NCI-H2227 (cell line): ENCODE results near the gene AUTS2.

ENCODE experiments used
- DNase-seq: peaks from one replicate; lab custom pipeline; 2025; ENCODE audit not compliant: unreplicated experiment; lab: John Stamatoyannopoulos, UW

AUTS2 gene

GRCh38 chr7:70215491-70215890, 617.2 kb downstream of the AUTS2 start:
- DNase-seq: no peak

DNA sequence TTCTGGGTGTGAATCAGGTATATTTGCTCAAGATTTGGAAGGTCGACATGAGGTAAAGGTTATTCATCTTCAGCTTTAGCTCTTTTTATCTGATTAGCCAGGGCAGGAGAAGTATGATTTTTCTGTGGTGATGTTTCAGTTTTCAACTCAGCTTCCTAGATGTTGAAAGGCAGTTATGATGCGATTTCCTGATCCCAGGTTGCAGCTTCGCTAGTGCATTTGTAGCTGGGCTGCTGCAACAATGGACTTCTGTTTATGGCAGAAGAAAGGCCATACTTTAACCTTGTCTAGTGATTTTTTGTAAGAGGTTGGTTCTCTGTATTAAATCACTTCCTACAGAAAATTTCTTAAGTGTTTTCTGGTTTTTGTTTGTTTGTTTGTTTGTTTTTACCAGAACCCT, 619.3 kb downstream of the AUTS2 start:
- no peak for DNase-seq

GRCh38 chr7:70218006-70218405, 619.7 kb downstream of the AUTS2 start:
- DNase-seq: no peak

DNA sequence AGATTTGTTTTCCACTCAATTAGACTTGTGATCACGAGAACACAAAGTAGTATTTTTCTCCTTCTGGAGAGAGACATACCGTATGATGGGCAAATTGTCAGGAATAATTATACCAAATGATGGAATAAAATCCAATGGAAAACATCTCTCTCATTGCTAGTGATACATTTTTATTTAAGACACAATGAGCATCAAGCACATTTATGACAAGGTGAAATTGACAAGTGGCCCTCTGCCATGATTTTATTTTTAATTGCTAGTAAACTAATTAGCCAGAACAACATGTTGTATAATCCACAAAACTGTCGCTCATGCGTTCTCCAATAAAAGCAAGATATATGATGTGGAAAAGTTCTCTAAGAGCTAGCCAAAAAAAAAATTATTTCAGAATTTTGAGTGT, 620.8 kb downstream of the AUTS2 start:
- DNase-seq: no peak

DNA sequence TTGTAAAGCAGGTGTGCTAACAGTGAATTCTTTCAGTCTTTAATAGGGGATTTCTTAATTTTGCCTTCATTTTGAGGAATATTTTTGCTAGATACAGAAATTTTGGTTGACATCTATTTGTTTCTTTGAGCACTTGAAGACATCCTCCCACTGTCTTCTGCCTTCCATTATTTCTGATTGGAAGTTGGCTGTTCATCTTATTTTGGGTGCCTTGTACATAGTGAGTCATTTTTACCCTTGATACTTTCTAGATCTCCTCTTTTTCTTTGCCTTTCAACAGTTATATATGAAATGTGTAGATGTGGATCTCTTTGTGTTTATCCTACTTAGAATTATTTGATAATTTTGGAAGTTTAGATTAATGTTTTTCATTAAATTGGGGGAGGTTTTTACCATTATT, 631.0 kb downstream of the AUTS2 start:
- DNase-seq: no peak

DNA sequence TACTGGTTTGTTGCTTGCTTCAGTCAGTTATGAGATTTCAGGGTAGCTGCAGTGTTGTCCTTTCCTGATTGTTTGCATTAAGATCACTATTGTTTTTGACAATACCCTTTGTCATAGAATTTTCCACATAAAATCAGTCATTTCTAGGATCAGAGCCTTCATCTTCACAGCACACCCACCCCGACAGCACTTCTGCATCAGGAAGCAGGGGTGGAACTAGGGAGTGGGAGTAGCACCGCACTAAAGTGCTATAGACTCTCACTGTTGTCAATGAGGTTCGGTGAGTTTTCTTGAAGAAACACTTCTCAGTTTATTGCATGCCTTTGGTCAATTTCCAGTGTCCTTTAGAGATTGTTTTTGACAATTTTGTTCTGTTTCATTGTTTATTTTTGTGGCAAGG, 632.5 kb downstream of the AUTS2 start:
- DNase-seq: no peak

DNA sequence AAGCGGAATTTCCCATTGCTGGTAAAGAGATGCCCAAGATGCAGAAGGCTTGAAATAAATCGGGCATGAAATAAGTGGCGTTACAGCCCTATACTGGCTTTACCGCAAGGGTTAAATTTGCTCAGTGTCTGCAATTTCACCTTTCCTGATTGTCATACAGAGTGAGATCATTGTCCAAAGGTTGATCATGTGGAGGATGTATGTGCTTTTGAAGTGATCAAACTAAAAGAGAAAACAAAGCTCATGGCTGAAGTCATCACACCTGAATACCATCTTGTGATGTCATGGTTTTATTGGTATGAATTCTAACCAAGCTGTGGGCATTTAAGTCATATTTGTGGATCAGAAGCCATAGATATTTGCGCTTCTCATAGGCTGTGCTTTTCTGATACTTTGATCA, 635.5 kb downstream of the AUTS2 start:
- no peak for DNase-seq

DNA sequence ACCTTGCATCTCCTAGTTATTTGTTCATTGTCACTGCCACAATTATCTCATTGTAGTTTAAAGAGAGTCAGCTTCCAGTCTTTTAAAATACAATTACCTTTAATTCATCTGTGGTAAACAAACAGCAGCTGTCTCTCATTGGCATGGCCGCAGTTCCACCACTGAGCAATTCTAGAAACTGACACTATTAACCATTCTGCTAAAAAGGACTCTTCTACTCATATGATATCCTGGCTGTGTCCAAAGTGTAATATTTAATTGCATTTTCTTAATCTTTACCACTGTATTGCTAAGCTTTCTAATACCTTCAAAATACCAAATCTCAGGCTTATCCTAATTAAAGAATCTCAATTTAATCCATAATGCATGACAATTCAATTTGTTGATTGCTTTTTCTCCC, 639.0 kb downstream of the AUTS2 start:
- DNase-seq: no peak

DNA sequence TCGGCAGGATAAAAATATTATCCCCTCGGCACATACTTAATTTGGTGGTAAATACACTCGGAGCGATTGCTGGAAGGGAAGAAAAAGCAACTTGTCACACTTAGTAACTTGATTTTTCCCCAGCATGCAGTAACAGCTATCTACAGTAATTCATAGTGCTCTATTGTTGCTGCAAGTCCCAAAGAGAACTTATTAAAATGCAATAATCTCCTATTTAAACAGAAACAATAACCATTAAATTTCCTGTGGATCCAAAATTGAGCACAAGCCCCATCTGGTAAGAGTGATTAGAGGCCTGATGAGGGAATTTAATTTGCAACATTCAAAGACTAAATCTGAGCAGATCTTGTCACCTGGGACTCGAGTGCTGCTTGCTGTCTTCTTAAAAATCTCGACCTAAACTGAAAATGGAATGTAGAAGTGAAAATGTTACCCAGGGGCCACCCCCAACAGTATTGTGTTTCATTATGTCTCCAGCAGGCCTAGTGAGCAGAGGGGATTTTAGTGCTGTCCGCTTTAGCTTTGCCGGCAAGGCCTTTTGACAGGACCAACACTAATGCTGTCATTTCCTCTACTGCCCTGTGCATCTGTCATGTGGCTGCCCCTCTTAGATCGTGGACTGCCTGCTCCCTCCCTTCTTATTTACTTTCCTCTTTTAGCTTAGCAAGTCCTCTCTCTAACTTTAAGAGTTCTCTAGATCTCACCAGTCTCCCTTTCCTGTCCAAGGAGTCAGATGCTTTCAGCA, 639.7 kb downstream of the AUTS2 start:
- DNase-seq: no peak

DNA sequence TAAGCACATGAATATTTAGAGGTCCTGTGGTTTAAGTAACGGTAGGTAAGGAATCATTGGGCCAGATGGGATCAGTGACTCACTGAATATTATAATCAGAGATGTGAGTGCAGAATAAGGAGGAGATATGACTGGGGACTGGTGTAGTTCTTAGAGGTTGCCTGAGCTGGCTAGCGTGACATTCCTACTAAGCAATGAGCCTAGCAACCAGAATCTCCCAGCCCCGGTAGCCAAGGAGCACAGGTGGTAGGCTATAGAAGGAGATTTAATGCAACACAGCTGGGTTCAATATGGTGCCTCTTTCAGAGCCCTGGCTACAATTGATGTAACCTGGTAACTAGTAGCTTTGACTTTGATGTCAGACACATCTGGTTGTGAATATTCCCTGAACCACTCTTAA, 641.6 kb downstream of the AUTS2 start:
- no peak for DNase-seq

- DNase-seq: no peak
Observed at GRCh38 chr7:70240873-70241272, 642.6 kb downstream of the AUTS2 start.

- no peak for DNase-seq
Observed at GRCh38 chr7:70241536-70242175, 643.4 kb downstream of the AUTS2 start.

- no peak for DNase-seq
Observed at GRCh38 chr7:70242826-70243225, 644.6 kb downstream of the AUTS2 start.

- DNase-seq: no peak
Observed at GRCh38 chr7:70243443-70243842, 645.2 kb downstream of the AUTS2 start.

DNA sequence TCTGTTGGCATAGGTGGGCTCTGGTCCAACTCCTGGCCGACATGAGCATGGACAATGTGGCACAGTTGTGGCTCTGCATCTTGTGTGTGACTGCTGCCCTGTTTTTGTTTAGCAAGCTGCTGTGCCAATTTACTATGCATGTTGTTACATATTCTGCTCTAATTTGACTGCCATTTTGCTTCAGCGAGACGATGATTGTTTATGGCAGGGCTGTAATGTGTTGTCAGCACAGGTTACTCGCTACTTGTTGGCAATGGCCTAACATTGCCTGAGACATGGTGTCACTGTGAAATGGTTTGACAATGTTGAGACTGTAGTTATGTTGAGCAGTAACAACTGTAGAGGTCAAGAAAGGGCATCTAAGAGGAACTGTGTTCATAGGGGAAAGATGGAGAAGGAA, 659.6 kb downstream of the AUTS2 start:
- no peak for DNase-seq

DNA sequence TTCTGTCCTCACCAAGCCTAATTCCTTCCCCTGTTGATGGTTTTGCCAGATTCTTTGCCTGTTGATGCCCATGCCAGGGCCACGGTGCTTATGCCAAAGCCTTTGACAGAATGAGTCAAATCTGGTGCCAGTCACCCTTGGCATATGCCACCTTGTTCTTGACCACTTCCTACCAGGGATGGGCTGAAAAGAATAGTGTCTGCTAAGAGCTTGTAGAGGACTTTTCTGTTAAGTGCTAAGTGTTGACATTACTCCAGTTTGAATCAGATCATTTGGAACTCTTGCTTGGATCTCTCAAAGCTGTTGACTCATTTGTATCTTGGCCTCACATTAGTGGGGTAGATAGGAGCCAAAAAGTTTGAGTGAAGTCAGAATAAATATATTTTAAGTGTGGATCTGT, 661.2 kb downstream of the AUTS2 start:
- no peak for DNase-seq

DNA sequence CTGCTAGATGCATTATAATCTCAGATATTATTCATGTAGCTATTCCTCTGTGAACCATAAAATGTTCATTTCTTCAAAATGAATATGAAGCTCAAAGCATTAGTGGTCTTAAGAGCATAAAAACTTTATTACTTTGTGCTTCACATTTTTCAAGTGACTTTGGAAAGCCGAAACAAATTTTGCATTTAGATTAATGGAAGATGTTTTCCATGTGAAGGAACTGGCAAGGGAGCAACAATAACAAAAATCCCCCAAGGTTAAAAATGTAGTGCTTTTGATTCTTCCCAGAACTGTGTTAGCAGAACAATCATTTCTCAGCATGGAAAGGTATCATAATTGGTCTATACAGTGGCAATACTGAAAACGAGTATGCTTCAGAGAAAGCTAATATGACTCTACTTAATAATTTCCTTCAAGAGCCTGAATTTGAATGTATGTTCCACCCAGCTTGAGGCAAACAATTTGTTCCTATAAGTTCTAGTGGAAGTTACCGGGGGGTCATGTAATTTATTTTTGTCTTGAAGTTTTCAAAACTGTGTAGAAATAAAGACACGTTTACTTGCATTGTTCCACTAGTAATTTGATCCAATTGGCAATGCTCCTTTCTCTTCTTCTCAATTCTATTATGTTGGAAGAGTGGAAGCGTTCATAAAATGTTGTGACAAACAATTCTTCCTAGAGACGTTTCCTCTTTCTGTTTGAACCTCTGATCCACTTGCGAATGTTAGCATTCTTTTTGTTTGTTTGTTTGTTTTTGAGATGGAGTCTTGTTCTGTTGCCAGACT, 665.4 kb downstream of the AUTS2 start:
- no peak for DNase-seq

DNA sequence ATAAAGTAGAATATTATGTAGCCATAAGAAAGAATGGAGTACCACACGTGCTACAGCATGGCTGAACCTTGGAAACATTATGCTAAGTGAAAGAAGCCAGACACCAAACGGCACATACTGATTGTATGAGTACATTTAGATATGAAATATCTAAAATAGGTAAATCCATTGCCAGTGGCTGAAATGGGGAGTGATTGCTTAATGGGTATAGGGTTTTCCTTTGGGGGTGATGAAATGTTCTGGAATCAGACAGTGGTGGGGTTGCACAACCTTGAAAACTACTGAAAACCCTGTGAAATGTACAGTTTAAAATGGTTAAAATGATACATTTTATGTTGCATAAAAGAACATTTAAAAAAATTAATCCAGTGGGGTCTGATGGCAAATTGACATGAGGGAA, 667.9 kb downstream of the AUTS2 start:
- no peak for DNase-seq

DNA sequence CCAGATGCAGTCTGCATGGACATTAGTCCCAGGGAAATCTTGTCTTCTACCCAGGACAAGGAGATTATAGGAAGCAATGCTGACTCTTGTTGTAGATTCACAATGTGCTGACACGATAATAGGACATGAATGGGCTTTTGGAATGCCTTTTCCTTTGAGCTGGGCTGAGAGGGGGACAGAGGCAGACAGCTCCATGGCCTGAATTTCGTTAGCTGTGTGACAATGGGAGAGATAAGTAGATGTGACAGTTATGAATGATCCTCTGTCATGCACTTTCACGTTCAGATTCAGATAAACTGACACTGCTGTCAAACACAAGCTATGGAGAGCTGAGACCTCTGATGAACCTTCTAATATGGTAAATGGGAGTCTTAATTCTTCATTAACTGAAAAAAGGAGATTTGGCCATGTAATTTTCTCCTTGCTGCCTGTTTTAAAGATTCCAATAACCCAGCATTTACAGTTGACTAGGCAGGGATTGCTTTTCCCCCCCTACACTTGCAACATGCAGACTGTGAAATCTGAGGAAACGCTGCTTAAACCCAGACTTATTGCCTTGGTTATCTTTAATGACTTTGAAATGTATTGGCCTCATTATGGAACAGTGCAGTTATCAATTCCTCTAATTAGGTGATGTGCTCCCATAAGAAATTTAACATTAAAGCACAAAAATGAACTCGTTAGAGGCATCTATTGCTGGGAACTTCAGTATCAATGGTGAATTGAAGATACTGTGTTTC, 669.3 kb downstream of the AUTS2 start:
- DNase-seq: no peak

DNA sequence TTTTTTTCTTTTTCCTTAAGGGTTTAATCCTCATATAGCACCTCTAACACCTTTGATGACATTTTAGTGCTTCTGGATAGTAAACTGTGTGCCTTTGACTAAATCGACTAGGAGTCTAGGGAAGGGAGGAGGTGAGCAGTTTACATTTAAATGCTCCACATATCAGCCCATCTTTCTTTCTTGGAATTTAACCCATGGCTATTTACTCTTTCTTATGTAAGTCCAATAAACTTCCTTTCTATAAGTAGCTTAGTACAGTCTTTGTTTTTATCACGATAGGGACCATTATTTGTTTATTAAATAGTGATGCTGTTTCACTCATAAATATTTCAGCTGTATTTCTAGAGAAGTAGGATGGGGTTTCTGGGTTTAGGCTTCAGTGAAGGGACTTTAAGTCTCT, 669.9 kb downstream of the AUTS2 start:
- DNase-seq: no peak

DNA sequence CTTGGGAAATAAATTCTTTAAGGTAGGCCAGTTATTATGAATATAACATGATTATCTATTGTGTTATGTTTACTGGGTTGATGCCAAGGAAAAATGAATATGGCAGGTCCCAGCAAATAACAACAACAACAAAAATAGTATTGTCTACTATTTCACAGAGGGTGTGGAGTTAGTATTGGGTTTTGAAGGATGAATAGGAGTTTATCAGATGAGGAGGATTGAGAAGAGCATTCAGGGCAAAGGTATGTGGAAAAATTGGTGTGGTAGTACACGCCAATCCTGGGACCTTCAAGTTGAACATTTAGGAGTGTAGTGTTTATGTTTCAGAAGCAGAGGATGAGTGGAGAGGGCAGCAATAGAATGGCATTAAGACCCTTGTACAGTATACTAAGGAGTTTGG, 671.9 kb downstream of the AUTS2 start:
- no peak for DNase-seq
